NCI-H2081 (cell line): ENCODE measurements around the gene GGPS1.
"Not testable (repeated sequence)": the region's sequence is repeated elsewhere in the genome, so short reads cannot be mapped to it uniquely, and the experiment has no call there.

Experiments used
- DNase-seq, 2 experiments: peaks; one replicate each; lab custom pipeline; 2025; lab: John Stamatoyannopoulos, UW

Gene GGPS1

DNA sequence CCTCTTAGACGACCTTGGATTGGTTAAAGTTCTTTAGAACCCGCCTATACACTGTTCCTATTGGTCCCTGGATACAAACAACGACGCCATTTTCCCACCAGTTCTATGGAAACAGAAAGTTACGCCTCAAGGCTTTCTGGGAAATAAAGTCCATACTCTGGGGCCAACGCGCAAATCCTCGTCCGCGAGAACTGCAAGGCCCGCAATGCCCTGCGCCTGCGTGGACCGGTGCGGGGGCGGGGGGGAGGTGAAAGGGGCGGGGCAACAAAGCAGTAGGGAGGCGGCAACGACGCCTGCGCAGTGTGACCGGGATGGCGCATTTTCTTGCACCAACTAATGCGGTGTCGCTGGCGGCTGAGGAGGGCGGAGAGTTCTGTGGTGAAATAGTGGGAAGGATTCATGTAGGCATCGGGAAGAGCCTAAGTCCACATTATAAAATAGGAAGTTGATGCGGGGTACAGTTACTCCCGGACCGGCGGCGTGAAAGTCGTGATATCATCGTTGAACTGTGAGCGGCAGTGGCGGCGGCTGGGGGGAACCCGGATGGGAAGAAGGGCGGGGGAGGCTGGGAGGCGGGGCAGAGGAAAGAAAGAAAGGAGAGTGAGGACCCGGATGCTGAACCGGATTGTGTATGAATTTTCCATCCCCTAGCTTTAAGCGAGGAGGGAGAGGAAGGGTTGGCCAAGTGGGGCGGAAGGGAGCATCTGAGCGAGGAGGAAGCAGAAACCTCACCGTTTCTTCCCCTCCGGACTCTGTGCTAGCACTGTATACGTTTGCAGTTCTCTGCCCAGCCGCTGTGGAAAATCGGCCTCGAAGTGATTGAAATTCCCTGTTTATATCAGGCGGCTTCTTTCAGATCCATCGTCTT is at the start of gene GGPS1:
Gene GGPS1 (plus strand): TSS at position 300 of the 868 bp plus-strand sequence. CDS start 6,695 bp downstream, outside the sequence.
- peak; percentile 100 for DNase-seq

DNA sequence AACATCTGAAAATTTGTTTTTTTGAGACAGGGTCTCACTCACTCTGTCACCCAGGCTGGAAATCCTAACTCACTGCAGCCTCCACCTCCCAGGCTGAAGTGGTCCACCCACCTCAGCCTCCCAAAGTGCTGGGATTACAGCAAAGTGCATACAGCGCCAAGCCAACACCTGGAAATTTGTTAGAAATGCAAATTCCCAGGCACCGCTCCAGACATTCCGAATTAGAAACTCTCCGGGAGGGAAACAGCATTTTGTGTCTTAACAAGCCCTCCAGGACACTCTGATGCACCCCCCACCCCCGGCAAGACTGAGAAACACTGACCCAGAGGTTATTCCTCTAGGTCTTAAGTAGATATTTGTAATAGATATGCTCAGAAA is 49.5 kb upstream of the GGPS1 start:
- no peak for DNase-seq

- no peak for DNase-seq
Observed at GRCh38 chr1:235279694-235280093, 48.7 kb upstream of the GGPS1 start.

DNA sequence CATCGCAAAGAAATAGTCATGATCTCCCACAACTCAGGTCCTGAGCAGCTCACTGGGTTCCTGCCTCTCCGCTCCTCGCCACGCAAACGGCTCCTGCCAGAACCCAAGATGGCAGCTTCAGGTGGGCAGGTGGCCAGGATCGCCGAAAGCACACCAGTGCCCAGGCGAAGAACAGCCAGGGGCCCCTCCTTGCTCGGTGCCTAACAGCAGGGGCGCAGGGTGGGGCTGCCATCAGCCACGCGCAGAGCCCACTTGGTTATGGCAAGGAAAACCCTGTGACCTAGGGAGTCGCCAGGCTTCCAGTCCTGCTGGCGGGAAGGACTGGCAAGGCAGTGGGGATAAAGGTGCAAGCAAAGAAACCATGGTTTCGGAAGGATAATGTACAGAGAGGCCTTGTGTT is 47.9 kb upstream of the GGPS1 start:
- DNase-seq = no peak

DNA sequence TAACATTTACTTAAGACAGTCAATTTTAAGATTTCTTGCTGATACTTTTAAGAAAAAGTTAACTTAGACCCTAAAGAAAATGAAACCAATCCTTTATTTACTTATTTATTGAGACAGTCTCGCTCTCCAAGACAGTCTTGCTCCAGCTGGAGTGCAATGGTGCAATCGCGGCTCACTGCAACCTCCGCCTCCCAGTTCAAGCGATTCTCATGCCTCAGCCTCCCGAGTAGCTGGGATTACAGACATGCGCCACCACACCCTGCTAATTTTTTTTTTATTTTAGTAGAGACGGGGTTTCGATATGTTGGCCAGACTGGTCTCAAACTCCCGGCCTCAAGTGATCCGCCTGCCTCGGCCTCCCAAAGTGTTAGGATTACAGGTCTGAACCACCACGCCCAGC is 44.7 kb upstream of the GGPS1 start:
- DNase-seq = not testable (repeated sequence)

GRCh38 chr1:235284231-235284769 is 44.1 kb upstream of the GGPS1 start:
- no peak for DNase-seq

DNA sequence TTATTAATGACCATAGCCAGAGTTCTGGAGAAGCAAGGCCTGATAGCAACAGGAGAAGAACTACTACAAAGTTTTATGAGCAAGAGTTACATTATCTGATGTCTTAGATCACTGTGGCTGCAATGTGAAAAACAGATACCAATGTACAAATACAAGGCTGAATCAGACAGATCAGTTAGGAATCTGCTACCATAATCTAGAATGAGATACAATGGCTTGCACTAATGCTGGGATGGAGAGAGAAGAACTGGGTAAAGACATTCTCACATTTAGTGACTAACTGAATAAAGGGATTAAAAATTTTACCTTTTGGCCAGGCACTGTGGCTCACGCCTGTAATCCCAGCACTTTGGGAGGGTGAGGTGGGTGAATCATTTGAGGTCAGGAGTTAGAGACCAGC is 41.7 kb upstream of the GGPS1 start:
- DNase-seq = no peak

DNA sequence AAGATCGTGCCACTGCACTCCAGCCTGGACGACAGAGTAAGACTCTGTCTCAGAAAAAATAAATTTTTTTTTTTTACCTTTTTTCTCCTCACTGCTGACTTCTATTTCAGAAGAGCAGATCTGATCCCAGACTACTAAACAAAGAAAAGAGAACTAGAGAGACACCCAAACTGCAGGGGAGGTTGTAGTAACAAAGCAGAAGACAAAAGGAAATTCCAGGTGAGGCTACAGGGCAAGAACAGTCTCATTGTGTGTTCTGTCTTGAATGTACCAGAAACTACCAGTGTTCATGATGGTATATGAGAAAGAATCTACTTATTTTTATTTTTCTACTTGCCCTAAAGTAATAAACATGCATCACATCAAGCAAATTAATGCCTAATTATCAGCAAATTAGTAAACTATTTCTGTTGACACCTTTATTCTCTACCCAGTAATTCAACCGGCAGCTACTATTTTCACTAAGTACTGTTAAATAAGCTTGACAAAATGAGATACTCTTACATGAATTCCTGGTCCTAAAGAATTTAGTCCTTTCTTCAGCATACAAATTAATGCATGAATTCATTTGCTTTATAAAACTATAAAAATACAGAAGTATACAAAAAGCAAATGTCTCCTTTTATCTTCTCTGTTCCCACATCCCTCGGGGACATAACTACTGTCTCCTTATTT is 41.0 kb upstream of the GGPS1 start:
- no peak for DNase-seq

GRCh38 chr1:235289859-235290739 is 38.3 kb upstream of the GGPS1 start:
- no peak for DNase-seq

DNA sequence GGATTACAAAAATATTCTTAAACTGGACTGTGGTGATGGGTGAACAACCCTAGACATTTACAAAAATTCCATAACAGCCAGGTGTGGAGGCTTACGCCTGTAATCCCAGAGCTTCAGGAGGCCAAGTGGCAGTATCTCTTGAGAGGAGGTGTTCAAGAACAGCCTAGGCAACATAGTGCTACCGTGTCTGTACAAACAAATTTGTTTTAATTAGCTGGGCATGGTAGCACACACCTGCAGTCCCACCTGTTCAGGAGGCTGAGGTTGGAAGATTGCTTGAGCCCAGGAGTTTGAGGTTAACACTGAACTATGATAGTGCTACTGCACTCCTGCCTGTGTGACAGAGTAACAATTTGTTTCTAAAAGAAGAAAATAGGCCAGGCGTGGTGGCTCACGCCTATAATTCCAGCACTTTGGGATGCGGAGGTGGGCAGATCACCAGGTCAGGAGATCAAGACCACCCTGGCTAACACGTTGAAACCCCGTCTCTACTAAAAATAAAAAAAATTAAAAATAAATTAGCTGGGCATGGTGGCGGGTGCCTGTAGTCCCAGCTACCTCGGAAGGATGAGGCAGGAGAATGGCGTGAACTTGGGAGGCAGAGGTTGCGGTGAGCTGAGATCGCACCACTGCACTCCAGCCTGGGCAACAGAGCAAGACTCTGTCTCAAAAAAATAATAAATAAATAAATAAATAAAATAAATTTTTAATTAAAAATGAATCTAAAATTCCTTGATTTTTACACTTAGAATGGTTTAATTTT is 37.4 kb upstream of the GGPS1 start:
- peak in 1 of 2 experiments; percentile 25 for DNase-seq

DNA sequence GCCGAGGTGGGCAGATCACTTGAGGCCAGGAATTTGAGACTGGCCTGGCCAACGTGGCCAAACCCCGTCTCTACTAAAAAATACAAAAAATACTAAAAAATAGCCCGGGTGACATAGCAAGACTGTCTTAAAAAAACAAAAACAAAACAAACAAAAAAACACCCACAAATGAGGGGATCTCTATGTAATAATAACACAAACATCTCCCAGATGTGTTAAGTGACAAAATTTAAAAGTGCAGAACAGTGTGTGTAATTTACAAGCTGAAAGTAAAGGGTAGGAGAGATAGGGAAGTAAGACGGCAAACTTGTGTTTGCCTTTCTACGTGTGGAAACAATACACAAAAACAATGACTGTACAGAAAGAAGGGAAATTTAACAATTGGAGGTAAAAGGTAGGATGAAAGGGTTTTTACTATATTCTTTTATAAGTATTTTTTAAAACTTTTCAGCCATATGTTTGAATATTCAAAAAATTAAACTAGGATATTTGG is 36.7 kb upstream of the GGPS1 start:
- DNase-seq = no peak

DNA sequence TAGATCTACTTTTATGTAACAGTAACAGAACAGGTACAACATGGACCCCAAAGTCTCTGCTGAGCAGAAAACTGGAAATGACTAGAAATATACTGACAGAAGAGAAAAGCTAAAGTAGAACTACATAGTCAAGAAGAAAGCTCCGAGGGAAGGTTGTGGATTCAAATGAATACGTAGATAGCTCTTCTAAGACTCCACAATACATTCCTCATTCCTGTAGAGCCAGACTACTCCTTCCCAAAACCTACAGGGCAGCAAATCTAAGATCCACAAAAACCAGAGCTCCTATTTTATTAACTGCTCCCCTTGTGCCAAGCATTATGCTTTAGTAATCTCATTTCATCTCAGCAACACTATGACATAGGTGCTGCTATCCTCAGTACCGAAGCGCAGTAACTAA is 35.6 kb upstream of the GGPS1 start:
- DNase-seq = no peak

- DNase-seq = no peak
Observed at GRCh38 chr1:235293322-235293942, 34.9 kb upstream of the GGPS1 start.

DNA sequence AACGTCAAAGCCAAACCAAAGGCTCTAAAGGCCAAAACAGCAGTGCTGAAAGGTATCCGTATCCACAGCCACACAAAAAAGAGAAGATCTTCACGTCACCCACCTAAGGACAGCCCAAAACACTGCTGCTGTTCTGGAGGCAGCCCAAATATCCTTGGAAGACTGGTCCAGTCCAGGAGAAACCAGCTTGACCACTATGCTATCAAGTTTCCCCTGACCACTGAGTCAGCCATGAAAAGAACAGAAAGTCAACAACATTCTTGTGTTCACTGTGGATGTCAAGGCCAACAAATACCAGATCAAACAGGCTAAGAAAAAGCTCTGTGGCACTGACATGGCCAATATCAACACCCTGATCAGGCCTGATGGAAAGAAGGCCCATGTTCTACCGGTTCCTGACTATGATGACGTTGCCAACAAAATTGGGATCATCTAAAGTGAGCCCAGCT is 32.4 kb upstream of the GGPS1 start:
- no peak for DNase-seq

DNA sequence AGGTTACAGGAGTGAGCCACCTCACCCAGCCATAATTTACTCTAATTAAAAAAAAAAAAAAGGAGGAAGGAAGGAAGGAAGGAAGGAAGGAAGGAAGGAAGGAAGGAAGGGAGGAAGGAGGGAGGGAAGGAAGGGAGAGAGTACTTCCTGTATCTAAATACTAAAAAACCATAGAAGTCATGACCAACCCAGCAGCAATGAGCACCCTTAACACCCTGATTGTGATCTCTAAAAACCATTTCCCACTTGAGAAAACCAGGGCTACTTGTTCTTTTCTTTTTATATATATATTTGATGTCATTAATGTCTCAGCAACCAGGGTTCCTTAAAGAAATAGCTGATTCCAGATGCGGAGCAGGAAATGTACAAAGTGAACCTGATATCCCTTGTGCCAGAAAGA is 31.6 kb upstream of the GGPS1 start:
- no peak for DNase-seq

DNA sequence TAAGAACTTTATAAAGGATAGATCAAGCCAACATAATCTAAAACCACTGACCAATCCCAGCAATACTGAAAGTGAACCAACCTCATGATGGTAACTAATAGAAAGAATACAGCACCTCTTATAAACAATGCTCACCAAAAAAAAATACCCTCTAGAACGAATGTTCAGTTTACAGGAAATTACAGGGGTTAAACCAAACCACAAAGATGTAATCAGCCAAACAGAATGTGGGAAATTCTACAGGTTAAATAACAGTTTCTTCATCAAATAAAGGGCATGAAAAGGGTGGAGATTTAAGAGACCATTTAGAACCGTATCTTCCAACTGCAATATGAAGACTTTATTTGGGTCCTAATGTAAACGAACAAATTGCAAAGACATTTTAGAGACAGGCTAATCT is 30.8 kb upstream of the GGPS1 start:
- DNase-seq = no peak

- DNase-seq = peak in 1 of 2 experiments; percentile 53
Observed at GRCh38 chr1:235298758-235299157, 29.6 kb upstream of the GGPS1 start.

DNA sequence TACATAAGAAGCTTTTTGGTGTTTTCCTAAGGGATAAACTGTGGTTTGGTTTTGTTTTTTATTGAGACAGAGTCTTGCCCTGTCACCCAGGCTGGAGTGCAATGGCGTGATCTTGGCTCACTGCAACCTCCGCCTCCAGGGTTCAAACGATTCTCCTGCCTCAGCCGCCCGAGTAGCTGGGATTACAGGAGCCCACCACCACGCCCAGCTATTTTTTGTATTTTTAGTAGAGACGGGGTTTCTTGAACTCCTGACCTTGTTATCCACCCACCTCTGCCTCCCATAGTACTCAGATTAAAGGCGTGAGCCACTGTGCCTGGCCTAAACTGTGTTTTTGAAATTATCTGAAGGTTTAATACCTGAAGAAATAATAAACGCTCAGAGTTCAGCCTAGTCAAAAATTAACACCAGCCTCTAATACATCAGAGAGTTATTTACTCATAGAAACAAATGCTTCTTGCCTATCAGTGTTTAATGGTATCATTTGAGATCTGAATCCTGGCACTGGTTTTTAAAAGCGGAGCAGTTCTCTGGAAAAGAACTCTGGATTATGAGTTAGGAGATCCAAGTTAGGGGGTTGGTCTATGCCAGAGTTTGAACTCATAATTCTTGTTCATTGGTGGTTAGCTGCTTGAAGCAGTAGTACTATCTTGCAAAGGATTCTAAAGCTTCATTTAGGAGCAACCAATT is 29.1 kb upstream of the GGPS1 start:
- DNase-seq = no peak

DNA sequence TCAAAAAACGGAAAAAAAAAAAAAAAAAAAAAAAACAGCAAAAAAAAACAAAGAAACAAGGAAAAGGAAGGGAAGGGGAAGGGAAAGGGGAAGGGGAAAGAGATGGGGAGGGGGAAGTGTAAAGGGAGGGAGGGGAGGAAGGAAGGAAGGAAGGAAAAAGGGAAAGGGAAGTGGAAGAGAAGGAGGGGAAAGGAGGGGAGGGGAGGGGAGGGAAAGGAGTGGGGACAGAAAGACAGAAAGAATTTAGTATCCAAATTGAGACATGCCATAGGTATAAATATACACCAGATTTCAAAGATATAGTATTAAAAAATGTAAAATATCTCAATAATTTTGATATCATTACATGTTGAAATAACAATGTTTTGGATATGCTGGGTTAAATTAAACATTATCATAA is 26.2 kb upstream of the GGPS1 start:
- no peak for DNase-seq
